ENCODE results near the gene ITGB6.
A peak's percentile ranks its signal among the peaks of the same experiment; 100 is the strongest.

The ITGB6 gene

GRCh38 chr2:160221391-160222276, 21.6 kb upstream of the ITGB6 start:
- no peak for DNase-seq

- DNase-seq = no peak
These were observed 20.5 kb upstream of the ITGB6 start for GRCh38 chr2:160220545-160221009.

- no peak for DNase-seq
These were observed 20.0 kb upstream of the ITGB6 start for GRCh38 chr2:160220026-160220425.

GRCh38 chr2:160214461-160215445, 14.7 kb upstream of the ITGB6 start:
- DNase-seq = no peak

- DNase-seq = no peak
These were observed 13.4 kb upstream of the ITGB6 start for GRCh38 chr2:160213511-160213910.

- DNase-seq = peak in 1 of 2 experiments; percentile 31
These were observed 10.6 kb upstream of the ITGB6 start for GRCh38 chr2:160210599-160211138.

GRCh38 chr2:160209516-160209856, 9.4 kb upstream of the ITGB6 start:
- no peak for DNase-seq

- no peak for DNase-seq
These were observed 8.8 kb upstream of the ITGB6 start for GRCh38 chr2:160208655-160209515.

GRCh38 chr2:160207804-160208654, 8.0 kb upstream of the ITGB6 start:
- DNase-seq = no peak

GRCh38 chr2:160207271-160207670, 7.2 kb upstream of the ITGB6 start:
- DNase-seq = no peak

- no peak for DNase-seq
These were observed 6.4 kb upstream of the ITGB6 start for GRCh38 chr2:160206436-160206835.

- no peak for DNase-seq
These were observed 5.4 kb upstream of the ITGB6 start for GRCh38 chr2:160205505-160205904.

- DNase-seq = no peak
These were observed 3.4 kb upstream of the ITGB6 start for GRCh38 chr2:160203422-160203821.

- no peak for DNase-seq
These were observed 2.9 kb upstream of the ITGB6 start for GRCh38 chr2:160203007-160203406.

- no peak for DNase-seq
These were observed 1.9 kb upstream of the ITGB6 start for GRCh38 chr2:160201849-160202539.

GRCh38 chr2:160200921-160201320, 849 bp upstream of the ITGB6 start:
- no peak for DNase-seq

GRCh38 chr2:160199053-160199452, 1.0 kb downstream of the ITGB6 start:
- no peak for DNase-seq

- DNase-seq = no peak
These were observed 2.5 kb downstream of the ITGB6 start for GRCh38 chr2:160197587-160197986.

- no peak for DNase-seq
These were observed 5.1 kb downstream of the ITGB6 start for GRCh38 chr2:160194946-160195345.

- no peak for DNase-seq
These were observed 5.7 kb downstream of the ITGB6 start for GRCh38 chr2:160194351-160194750.

All from NCI-H187 (cell line).